Endodermal cell (in vitro differentiated cells): Measurements from ENCODE around the gene ABHD5. TPM values are rescaled to one million over a fixed set of nuclear protein-coding genes. Genes with fewer than 3 reads are reported as not detected.

ENCODE experiments used
- DNase-seq: peaks from one replicate; pipeline ENCODE4 v3.0.0-alpha.2; 2017
- H3K27ac ChIP-seq: 2 replicates; pipeline ENCODE4 v1.5.1; 2013; ENCODE audit warnings: mild to moderate bottlenecking, low read depth, low read length, moderate library complexity
- H3K27me3 ChIP-seq: 2 replicates; pipeline ENCODE4 v1.6.1; 2013; ENCODE audit warnings: mild to moderate bottlenecking, low read length, moderate library complexity; ENCODE audit not compliant: insufficient read depth, control insufficient read depth, poor library complexity, severe bottlenecking
- H3K36me3 ChIP-seq: 2 replicates; pipeline ENCODE4 v1.7.0; 2013; ENCODE audit warnings: mild to moderate bottlenecking, low read length, moderate library complexity; ENCODE audit not compliant: control insufficient read depth, insufficient read depth
- H3K4me1 ChIP-seq: one replicate; pipeline ENCODE4 v1.7.0; 2013; ENCODE audit warnings: low read length; ENCODE audit not compliant: control insufficient read depth, insufficient read depth
- H3K4me3 ChIP-seq: 2 replicates; pipeline ENCODE4 v1.5.1; 2013; ENCODE audit warnings: mild to moderate bottlenecking, low read length, moderate library complexity
- H3K9ac ChIP-seq: 2 replicates; pipeline ENCODE4 v1.6.1; 2013; ENCODE audit warnings: mild to moderate bottlenecking, low read length, moderate library complexity; ENCODE audit not compliant: poor library complexity, severe bottlenecking; ENCODE audit errors: extremely low read depth
- H3K9me3 ChIP-seq: 2 replicates; pipeline ENCODE4 v1.6.1; 2013; ENCODE audit warnings: mild to moderate bottlenecking, low read length, moderate library complexity; ENCODE audit not compliant: control insufficient read depth
- H3K27ac Mint-ChIP-seq: 2 replicates; pipeline ENCODE4 v1.8.0; 2020; ENCODE audit warnings: mixed read lengths
- H3K27me3 Mint-ChIP-seq: 2 replicates; pipeline ENCODE4 v1.8.0; 2021; ENCODE audit warnings: mild to moderate bottlenecking, mixed read lengths; ENCODE audit not compliant: insufficient read depth
- H3K36me3 Mint-ChIP-seq: 2 replicates; pipeline ENCODE4 v1.8.0; 2020; ENCODE audit warnings: low read depth, mixed read lengths
- H3K4me1 Mint-ChIP-seq: 2 replicates; pipeline ENCODE4 v1.8.0; 2020; ENCODE audit warnings: mixed read lengths
- H3K4me3 Mint-ChIP-seq: 2 replicates; pipeline ENCODE4 v1.8.0; 2020; ENCODE audit warnings: mild to moderate bottlenecking, moderate library complexity, mixed read lengths
- H3K9me3 Mint-ChIP-seq: 2 replicates; pipeline ENCODE4 v1.8.0; 2020; ENCODE audit warnings: mild to moderate bottlenecking, mixed read lengths
- WGBS, 2 experiments: methylation state at CpG; one replicate each; pipeline versions ENCODE4 v1.1.5 to v1.1.7; 2013; ENCODE audit warnings: missing lambda C conversion rate in 2 of 2, mixed read lengths in 1 of 2; ENCODE audit not compliant: insufficient coverage in 1 of 2, insufficient read length in 1 of 2; 5-methylcytosine and 5-hydroxymethylcytosine counted together
- total RNA-seq, 2 donors: library from RNA; stranded (reverse); fragmentation: NEBNext Ultra II Directional in 1 of 2; extraction: Animal tissue kit (Norgen Biotek cat#: 25700) in 1 of 2; gene quantifications; 2 replicates in 1 of 2; 3 replicates in 1 of 2; pipeline ENCODE4 v1.2.1, GENCODE V29; 2021
- TF ChIP-seq, protein P1 (sequence below): fragments of 200-600 bp; sonication (generic); conservative IDR thresholded peaks from 2 replicates; pipeline ENCODE4 v1.5.0; 2021; ENCODE audit warnings: antibody characterized with exemption, mild to moderate bottlenecking

Gene ABHD5
- total RNA-seq, 2 donors from 2014 or later: 20.5 to 24.1 TPM

DNA sequence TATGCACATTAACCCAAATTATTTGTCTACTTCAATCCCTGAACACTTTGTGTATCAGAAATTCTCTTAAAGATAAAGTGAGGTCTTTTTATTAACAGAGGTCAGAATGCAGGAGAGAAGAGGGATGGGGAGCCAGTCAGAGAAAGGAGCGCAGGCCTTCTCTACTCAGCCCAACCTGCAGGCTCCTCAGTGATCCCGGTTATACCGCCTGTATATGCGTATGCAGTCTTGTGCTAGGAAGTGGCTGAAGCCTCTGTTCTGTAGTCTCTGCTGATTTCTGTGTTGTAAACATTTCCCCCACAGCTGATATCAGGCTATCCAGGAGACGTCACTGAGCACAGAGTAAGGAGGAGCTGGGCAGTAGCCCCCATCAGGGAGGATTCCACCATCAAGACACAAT is 57.9 kb downstream of the ABHD5 start:
- Histone ChIP-seq H3K36me3 (no peaks in the 10 kb centered on the region), H3K9me3 (peaks cover 14% of the 10 kb centered on the region), H3K4me3 (no peak overlapping the region), H3K27me3 (no peaks in the 10 kb centered on the region), H3K9ac (no peak overlapping the region), H3K4me1 (no peaks in the 10 kb centered on the region), H3K27ac (no peak overlapping the region)
- TF ChIP-seq, protein P1, sequence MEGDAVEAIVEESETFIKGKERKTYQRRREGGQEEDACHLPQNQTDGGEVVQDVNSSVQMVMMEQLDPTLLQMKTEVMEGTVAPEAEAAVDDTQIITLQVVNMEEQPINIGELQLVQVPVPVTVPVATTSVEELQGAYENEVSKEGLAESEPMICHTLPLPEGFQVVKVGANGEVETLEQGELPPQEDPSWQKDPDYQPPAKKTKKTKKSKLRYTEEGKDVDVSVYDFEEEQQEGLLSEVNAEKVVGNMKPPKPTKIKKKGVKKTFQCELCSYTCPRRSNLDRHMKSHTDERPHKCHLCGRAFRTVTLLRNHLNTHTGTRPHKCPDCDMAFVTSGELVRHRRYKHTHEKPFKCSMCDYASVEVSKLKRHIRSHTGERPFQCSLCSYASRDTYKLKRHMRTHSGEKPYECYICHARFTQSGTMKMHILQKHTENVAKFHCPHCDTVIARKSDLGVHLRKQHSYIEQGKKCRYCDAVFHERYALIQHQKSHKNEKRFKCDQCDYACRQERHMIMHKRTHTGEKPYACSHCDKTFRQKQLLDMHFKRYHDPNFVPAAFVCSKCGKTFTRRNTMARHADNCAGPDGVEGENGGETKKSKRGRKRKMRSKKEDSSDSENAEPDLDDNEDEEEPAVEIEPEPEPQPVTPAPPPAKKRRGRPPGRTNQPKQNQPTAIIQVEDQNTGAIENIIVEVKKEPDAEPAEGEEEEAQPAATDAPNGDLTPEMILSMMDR: no peak
- DNase-seq: peak; percentile 14
- Mint-ChIP-seq H3K4me3 (no peak overlapping the region), H3K4me1 (no peaks in the 10 kb centered on the region), H3K9me3 (peaks cover 17% of the 10 kb centered on the region), H3K27ac (no peak overlapping the region), H3K27me3 (peaks cover 1% of the 10 kb centered on the region), H3K36me3 (no peaks in the 10 kb centered on the region)
- 90 to 100% methylated on average over 1 to 5 of the region's 5 CpGs for WGBS, 2 experiments

DNA sequence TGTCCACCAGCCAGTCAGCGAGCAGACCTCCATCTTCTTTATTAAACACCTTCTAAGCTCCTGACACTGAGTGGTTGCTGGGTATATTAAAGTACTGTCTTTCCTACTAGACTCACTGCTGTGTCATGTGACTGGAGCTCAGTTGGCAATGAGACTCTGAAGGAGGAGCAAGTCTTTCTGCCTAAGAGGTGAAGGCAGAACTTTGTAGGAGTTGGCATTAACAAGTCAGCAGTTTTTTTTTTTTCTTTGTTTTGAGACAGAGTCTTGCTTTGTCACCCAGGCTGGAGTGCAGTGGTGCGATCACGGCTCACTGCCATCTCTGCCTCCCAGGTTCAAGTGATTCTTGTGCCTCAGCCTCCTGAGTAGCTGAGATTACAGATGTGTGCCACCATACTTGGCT is 62.2 kb downstream of the ABHD5 start:
- Mint-ChIP-seq H3K4me1 (peaks cover 13% of the 10 kb centered on the region), H3K27ac (no peak overlapping the region), H3K4me3 (no peak overlapping the region), H3K36me3 (no peaks in the 10 kb centered on the region), H3K9me3 (no peaks in the 10 kb centered on the region), H3K27me3 (no peaks in the 10 kb centered on the region)
- Histone ChIP-seq H3K9ac (no peak overlapping the region), H3K36me3 (no peaks in the 10 kb centered on the region), H3K27ac (no peak overlapping the region), H3K4me3 (no peak overlapping the region), H3K27me3 (no peaks in the 10 kb centered on the region), H3K4me1 (no peaks in the 10 kb centered on the region), H3K9me3 (no peaks in the 10 kb centered on the region)
- TF ChIP-seq, protein P1: no peak
- DNase-seq: no peak
- 92 to 96% methylated on average over 2 to 3 of the region's 3 CpGs for WGBS, 2 experiments

DNA sequence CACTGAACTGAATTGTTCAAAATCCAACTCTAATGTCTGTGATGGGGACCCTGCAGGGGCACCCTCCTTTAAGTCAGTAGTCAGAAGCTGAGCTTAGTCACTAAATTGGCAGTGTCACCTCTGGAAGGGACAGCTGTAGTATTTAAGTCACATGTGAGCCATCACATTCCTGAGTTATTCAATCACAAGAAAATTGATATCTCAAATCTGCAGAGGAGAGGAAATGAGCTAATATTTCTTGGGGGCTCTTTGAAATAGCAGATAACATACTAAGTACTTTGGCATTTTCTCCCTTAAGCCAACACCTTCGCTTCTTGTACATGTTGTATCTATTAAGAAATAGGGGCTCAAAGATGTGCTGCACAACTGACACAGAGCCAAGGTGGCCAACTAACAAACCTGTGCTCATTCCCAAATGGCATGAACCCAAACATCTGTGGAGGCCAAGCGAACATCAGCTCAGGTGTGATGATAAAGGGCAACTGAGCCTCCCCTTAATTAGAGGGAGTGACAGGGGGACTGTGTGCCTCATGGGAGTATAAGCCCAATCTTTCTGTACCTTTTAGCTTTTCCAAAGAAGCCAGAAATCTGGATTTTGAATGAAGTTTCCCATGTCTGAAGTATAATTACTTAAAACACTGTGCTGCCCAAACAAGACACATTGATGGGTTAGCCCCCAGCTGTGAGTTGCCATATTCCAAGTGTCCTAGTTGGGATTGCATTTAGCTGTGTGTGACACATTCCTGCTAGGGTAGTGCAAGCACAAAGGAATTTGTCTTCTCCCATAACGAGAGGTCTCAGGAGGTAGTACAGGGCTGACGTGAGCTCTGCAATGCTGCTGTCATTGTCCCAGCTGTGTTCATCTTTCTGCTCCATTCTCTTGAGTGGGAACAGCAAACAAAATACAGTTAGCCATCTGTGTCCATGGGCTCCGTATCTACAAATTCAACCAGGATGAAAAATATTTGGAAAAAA is 63.3 kb downstream of the ABHD5 start:
- no peak overlapping the region for H3K27ac ChIP-seq
- H3K4me1 Mint-ChIP-seq: peaks cover 24% of the 10 kb centered on the region
- no peaks in the 10 kb centered on the region for H3K9me3 Mint-ChIP-seq
- H3K4me3 ChIP-seq: no peak overlapping the region
- no peak overlapping the region for H3K4me3 Mint-ChIP-seq
- 71 to 93% methylated on average over 3 to 5 of the region's 5 CpGs for WGBS, 2 experiments
- peaks cover 4% of the 10 kb centered on the region for H3K4me1 ChIP-seq
- H3K9me3 ChIP-seq: no peaks in the 10 kb centered on the region
- H3K27me3 ChIP-seq: no peaks in the 10 kb centered on the region
- TF ChIP-seq, protein P1: no peak
- no peak overlapping the region for H3K27ac Mint-ChIP-seq
- no peaks in the 10 kb centered on the region for H3K36me3 Mint-ChIP-seq
- H3K27me3 Mint-ChIP-seq: no peaks in the 10 kb centered on the region
- no peaks in the 10 kb centered on the region for H3K36me3 ChIP-seq
- DNase-seq: no peak
- no peak overlapping the region for H3K9ac ChIP-seq
